H1 (cell line): ENCODE results near the gene STX4. TPM values are rescaled to one million over a fixed set of nuclear protein-coding genes. Genes with fewer than 3 reads are reported as not detected.

Experiments
- CBX5 ChIP-seq: fragments of 300-800, 300-1000 bp; sonication (generic); IDR thresholded peaks from 2 replicates; pipeline ENCODE4 v1.7.1; 2016; ENCODE audit warnings: antibody characterized with exemption, low read length, low read depth
- EGR1 ChIP-seq: IDR thresholded peaks from 2 replicates; pipeline ENCODE4 v1.6.1; 2011; ENCODE audit warnings: low read depth, low read length, borderline replicate concordance
- JUN ChIP-seq: IDR thresholded peaks from 2 replicates; pipeline ENCODE4 v1.6.1; 2011; ENCODE audit warnings: low read depth, mild to moderate bottlenecking, improper control_type of control experiment, low read length
- polyA plus RNA-seq, 7 experiments: library from polyadenylated mRNA; depleted of rRNA in 3 of 7; stranded (reverse) in 5 of 7; unstranded in 2 of 7; fragments of >200 nt in 5 of 7; fragments of 200-250 nt in 2 of 7; gene quantifications; 1 replicate in 5 of 7; 2 replicates in 1 of 7; 4 replicates in 1 of 7; pipeline versions ENCODE4 v1.2.1 to v1.2.3, GENCODE V29; 2011 to 2013; ENCODE audit warnings: missing spikeins in 2 of 7, mixed read lengths in 2 of 7
- total RNA-seq: library from RNA; stranded (reverse); fragmentation: NEBNext Ultra II Directional; extraction: Animal tissue kit (Norgen Biotek cat#: 25700); gene quantifications from 2 replicates; pipeline ENCODE4 v1.2.1, GENCODE V29; 2021
- TF ChIP-seq, protein P1 (sequence below): fragments of 300-600 bp; sonication (generic); IDR thresholded peaks from 2 replicates; pipeline ENCODE4 v1.7.1; 2012; ENCODE audit warnings: low read length, moderate library complexity, mild to moderate bottlenecking, inconsistent platforms; ENCODE audit not compliant: insufficient replicate concordance
- TF ChIP-seq, protein P2 (sequence below): IDR thresholded peaks from 2 replicates; pipeline ENCODE4 v1.6.1; 2011; ENCODE audit warnings: low read length, improper control_type of control experiment

Gene STX4
- total and polyA plus RNA-seq, 2 of the 8 experiments (the other 6 are each of a cell fraction or from before 2014, with no cell fraction given), result 25.8 to 32.3 TPM

DNA sequence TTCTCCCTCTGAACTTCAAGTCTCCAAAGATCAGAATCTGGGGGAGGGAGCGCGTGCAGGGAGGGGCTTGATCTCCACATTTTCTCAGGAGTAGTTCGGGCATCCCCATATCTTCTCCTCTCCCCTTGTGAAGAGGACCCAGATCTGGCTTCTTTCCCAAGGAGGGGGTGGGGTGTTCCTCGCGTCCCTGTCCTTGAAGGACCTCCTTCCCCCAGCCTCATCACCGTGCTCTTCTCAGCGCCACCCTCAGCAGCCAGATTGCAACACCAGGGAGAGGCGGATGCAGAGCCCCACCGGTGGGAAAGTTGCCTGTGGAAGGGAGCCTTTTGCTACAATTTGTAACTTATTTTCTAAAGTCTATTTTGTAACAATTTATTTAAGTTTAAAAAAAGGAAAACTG lies 49.7 kb downstream of the STX4 start (continued):
- TF ChIP-seq, protein P1, sequence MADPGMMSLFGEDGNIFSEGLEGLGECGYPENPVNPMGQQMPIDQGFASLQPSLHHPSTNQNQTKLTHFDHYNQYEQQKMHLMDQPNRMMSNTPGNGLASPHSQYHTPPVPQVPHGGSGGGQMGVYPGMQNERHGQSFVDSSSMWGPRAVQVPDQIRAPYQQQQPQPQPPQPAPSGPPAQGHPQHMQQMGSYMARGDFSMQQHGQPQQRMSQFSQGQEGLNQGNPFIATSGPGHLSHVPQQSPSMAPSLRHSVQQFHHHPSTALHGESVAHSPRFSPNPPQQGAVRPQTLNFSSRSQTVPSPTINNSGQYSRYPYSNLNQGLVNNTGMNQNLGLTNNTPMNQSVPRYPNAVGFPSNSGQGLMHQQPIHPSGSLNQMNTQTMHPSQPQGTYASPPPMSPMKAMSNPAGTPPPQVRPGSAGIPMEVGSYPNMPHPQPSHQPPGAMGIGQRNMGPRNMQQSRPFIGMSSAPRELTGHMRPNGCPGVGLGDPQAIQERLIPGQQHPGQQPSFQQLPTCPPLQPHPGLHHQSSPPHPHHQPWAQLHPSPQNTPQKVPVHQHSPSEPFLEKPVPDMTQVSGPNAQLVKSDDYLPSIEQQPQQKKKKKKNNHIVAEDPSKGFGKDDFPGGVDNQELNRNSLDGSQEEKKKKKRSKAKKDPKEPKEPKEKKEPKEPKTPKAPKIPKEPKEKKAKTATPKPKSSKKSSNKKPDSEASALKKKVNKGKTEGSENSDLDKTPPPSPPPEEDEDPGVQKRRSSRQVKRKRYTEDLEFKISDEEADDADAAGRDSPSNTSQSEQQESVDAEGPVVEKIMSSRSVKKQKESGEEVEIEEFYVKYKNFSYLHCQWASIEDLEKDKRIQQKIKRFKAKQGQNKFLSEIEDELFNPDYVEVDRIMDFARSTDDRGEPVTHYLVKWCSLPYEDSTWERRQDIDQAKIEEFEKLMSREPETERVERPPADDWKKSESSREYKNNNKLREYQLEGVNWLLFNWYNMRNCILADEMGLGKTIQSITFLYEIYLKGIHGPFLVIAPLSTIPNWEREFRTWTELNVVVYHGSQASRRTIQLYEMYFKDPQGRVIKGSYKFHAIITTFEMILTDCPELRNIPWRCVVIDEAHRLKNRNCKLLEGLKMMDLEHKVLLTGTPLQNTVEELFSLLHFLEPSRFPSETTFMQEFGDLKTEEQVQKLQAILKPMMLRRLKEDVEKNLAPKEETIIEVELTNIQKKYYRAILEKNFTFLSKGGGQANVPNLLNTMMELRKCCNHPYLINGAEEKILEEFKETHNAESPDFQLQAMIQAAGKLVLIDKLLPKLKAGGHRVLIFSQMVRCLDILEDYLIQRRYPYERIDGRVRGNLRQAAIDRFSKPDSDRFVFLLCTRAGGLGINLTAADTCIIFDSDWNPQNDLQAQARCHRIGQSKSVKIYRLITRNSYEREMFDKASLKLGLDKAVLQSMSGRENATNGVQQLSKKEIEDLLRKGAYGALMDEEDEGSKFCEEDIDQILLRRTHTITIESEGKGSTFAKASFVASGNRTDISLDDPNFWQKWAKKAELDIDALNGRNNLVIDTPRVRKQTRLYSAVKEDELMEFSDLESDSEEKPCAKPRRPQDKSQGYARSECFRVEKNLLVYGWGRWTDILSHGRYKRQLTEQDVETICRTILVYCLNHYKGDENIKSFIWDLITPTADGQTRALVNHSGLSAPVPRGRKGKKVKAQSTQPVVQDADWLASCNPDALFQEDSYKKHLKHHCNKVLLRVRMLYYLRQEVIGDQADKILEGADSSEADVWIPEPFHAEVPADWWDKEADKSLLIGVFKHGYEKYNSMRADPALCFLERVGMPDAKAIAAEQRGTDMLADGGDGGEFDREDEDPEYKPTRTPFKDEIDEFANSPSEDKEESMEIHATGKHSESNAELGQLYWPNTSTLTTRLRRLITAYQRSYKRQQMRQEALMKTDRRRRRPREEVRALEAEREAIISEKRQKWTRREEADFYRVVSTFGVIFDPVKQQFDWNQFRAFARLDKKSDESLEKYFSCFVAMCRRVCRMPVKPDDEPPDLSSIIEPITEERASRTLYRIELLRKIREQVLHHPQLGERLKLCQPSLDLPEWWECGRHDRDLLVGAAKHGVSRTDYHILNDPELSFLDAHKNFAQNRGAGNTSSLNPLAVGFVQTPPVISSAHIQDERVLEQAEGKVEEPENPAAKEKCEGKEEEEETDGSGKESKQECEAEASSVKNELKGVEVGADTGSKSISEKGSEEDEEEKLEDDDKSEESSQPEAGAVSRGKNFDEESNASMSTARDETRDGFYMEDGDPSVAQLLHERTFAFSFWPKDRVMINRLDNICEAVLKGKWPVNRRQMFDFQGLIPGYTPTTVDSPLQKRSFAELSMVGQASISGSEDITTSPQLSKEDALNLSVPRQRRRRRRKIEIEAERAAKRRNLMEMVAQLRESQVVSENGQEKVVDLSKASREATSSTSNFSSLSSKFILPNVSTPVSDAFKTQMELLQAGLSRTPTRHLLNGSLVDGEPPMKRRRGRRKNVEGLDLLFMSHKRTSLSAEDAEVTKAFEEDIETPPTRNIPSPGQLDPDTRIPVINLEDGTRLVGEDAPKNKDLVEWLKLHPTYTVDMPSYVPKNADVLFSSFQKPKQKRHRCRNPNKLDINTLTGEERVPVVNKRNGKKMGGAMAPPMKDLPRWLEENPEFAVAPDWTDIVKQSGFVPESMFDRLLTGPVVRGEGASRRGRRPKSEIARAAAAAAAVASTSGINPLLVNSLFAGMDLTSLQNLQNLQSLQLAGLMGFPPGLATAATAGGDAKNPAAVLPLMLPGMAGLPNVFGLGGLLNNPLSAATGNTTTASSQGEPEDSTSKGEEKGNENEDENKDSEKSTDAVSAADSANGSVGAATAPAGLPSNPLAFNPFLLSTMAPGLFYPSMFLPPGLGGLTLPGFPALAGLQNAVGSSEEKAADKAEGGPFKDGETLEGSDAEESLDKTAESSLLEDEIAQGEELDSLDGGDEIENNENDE, result no peak
- TF ChIP-seq EGR1, result no peak
- no peak for TF ChIP-seq CBX5
- TF ChIP-seq JUN, result no peak
- TF ChIP-seq, protein P2, sequence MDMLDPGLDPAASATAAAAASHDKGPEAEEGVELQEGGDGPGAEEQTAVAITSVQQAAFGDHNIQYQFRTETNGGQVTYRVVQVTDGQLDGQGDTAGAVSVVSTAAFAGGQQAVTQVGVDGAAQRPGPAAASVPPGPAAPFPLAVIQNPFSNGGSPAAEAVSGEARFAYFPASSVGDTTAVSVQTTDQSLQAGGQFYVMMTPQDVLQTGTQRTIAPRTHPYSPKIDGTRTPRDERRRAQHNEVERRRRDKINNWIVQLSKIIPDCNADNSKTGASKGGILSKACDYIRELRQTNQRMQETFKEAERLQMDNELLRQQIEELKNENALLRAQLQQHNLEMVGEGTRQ, result no peak
